Ovary (tissue), 9 donors: ENCODE data around the gene FXYD1. TPM values are rescaled to one million over a fixed set of nuclear protein-coding genes. Genes with fewer than 3 reads are reported as not detected.

Experiments used
- DNase-seq, 5 donors: peaks; one replicate each; pipeline ENCODE4 v3.0.0-alpha.2; 2019 to 2020
- H3K27ac ChIP-seq, 2 donors: fragments of 200-600 bp; one replicate each; pipeline versions ENCODE4 v1.5.1 to v1.8.0; 2019 to 2022
- H3K27me3 ChIP-seq: fragments of 200-600 bp; one replicate; pipeline ENCODE4 v1.8.0; 2022
- H3K36me3 ChIP-seq: fragments of 200-600 bp; sonication (generic); one replicate; pipeline ENCODE4 v1.5.1; 2019
- H3K4me1 ChIP-seq: one replicate; pipeline ENCODE4 v1.8.1; 2013; ENCODE audit warnings: mild to moderate bottlenecking, moderate library complexity; ENCODE audit not compliant: insufficient read depth
- H3K4me3 ChIP-seq: fragments of 200-600 bp; sonication (generic); one replicate; pipeline ENCODE4 v1.5.1; 2017
- H3K9me3 ChIP-seq, 2 donors: fragments of 200-600 bp in 1 of 2; sonication (generic) in 1 of 2; one replicate each; pipeline versions ENCODE4 v1.5.1 to v1.8.1; 2013 to 2019; ENCODE audit warnings: mild to moderate bottlenecking in 1 of 2, moderate library complexity in 1 of 2
- EP300 ChIP-seq: sonication (generic); formaldehyde crosslinking; IDR thresholded peaks from one replicate; pipeline ENCODE4 v1.6.1; 2017; ENCODE audit warnings: antibody characterized with exemption
- POLR2A ChIP-seq: fragments of 450-650 bp; IDR thresholded peaks from one replicate; pipeline ENCODE4 v1.6.1; 2017; ENCODE audit warnings: antibody characterized with exemption, mild to moderate bottlenecking, moderate library complexity
- WGBS, 3 donors: extraction: QIAGEN DNeasy Blood & Tissue Kit in 1 of 3; methylation state at CpG; one replicate each; pipeline versions ENCODE4 v1.1.5 to v1.1.7; 2013 to 2017; 5-methylcytosine and 5-hydroxymethylcytosine counted together
- intact Hi-C, 4 donors: fragments of 100-400 bp; cut with DNase I; formaldehyde crosslinking; loops; one replicate each; pipeline versions ENCODE4 v1.11.0 to v1.15.1; 2022 to 2023
- polyA plus RNA-seq, 2 donors: library from polyadenylated mRNA; stranded (reverse); fragments of 200-250 nt in 1 of 2; fragments of 350-450 nt in 1 of 2; fragmentation: Illumina TruSeq in 1 of 2; extraction: RNeasy Lipid Tissue Mini Kit (QIAGEN cat#74804) in 1 of 2; gene quantifications; one replicate each; pipeline ENCODE4 v1.2.3, GENCODE V29; 2013 to 2014
- total RNA-seq, 7 donors: library from RNA; depleted of rRNA in 2 of 7; stranded (reverse); fragments of >200 nt in 2 of 7; fragmentation: NEBNext Ultra II Directional in 3 of 7; extraction: Animal tissue kit (Norgen Biotek cat#: 25700) in 3 of 7; gene quantifications; one replicate each; pipeline versions ENCODE4 v1.1.0 to v1.2.4, GENCODE V29; 2016 to 2023
- TF ChIP-seq, protein P1 (sequence below), 3 donors: fragments of 450-650 bp in 2 of 3; fragments of 200-600 bp in 1 of 3; IDR thresholded peaks; one replicate each; pipeline versions ENCODE4 v1.5.1 to v1.8.0; 2016 to 2022; ENCODE audit warnings: antibody characterized with exemption in 3 of 3, mild to moderate bottlenecking in 1 of 3
- donor health status: DM: no; HTN: no; CAD: no; lungs with moderate emphysema.
- donor health status: DM: no; HTN: no; CAD: no.
- donor health status: Bipolar disorder and iron deficiency.
- donor health status: DM: yes; HTN: yes; CAD: no.
- donor health status: DM: no; HTN: no; CAD: no.
- donor health status: DM: yes; HTN: yes; CAD: no.

FXYD1 gene
- total and polyA plus RNA-seq, 9 donors, result 26.7 to 204 (median 95.8) TPM

GRCh38 chr19:35171730-35172129 lies 33.1 kb downstream of the FXYD1 start:
- no peak overlapping the region for H3K27ac ChIP-seq
- intact Hi-C loops, result no loop called here
- no peak for DNase-seq
- TF ChIP-seq POLR2A (no peak), EP300 (no peak)
- TF ChIP-seq, protein P1, sequence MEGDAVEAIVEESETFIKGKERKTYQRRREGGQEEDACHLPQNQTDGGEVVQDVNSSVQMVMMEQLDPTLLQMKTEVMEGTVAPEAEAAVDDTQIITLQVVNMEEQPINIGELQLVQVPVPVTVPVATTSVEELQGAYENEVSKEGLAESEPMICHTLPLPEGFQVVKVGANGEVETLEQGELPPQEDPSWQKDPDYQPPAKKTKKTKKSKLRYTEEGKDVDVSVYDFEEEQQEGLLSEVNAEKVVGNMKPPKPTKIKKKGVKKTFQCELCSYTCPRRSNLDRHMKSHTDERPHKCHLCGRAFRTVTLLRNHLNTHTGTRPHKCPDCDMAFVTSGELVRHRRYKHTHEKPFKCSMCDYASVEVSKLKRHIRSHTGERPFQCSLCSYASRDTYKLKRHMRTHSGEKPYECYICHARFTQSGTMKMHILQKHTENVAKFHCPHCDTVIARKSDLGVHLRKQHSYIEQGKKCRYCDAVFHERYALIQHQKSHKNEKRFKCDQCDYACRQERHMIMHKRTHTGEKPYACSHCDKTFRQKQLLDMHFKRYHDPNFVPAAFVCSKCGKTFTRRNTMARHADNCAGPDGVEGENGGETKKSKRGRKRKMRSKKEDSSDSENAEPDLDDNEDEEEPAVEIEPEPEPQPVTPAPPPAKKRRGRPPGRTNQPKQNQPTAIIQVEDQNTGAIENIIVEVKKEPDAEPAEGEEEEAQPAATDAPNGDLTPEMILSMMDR (IDR thresholded peaks at IDR 0.05), result no peak
- no peak overlapping the region for H3K4me3 ChIP-seq
- H3K4me1 ChIP-seq, result no peaks in the 10 kb centered on the region
- no peaks in the 10 kb centered on the region for H3K9me3 ChIP-seq
- no peaks in the 10 kb centered on the region for H3K27me3 ChIP-seq
- no peaks in the 10 kb centered on the region for H3K36me3 ChIP-seq
- WGBS, 3 donors, result 49 to 75% (median 50%) methylated on average over 3 of the region's 3 CpGs

DNA sequence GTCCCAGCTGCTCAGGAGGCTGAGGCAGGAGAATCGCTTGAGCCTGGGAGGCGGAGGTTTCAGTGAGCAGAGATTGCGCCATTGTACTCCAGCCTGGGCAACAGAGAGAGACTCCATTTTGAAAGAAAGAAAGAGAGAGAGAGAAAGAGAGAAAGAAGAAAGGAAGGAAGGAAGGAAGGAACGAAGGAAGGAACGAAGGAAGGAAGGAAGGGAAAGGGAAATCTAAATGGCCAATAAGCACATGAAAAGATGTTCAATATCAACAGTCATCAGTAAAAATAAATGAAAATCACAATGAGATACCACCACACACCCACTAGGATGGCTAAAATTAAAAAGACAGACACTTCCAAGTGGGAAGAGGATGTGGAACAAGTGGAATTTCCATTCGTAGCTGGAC lies 35.6 kb downstream of the FXYD1 start:
- Histone ChIP-seq H3K9me3 (no peaks in the 10 kb centered on the region), H3K36me3 (no peaks in the 10 kb centered on the region), H3K4me3 (no peak overlapping the region), H3K27ac (no peak overlapping the region), H3K27me3 (no peaks in the 10 kb centered on the region), H3K4me1 (no peaks in the 10 kb centered on the region)
- TF ChIP-seq, protein P1 (IDR thresholded peaks at IDR 0.05), result no peak
- TF ChIP-seq POLR2A, result no peak
- TF ChIP-seq EP300, result no peak
- no peak for DNase-seq
- intact Hi-C loops, result no loop called here
- WGBS, 3 donors, result 87 to 93% (median 87%) methylated on average over 6 of the region's 6 CpGs

DNA sequence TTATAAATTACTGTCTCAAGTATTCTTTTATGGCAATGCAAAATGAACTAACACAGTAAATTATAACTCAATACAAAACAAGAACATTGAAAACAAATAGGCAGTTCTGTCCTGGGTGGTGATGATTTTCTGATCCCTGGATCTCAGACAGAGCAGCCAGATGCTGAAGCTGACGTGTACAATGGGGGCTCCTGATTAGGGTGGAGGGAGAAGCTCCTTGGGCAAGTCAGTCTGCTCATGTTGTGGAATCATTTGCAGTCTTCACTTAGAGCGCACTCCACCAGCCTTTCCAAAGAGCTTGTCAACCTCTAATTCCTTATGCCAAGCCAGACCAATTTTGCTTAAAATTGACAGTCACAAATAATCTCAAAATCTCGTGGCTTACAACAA lies 37.6 kb downstream of the FXYD1 start:
- WGBS, 3 donors, result 52 to 59% (median 58%) methylated on average over 3 of the region's 3 CpGs
- Histone ChIP-seq H3K36me3 (no peaks in the 10 kb centered on the region), H3K4me1 (no peaks in the 10 kb centered on the region), H3K4me3 (no peak overlapping the region), H3K27me3 (no peaks in the 10 kb centered on the region), H3K9me3 (no peaks in the 10 kb centered on the region), H3K27ac (no peak overlapping the region)
- intact Hi-C loops, result no loop called here
- DNase-seq, result no peak
- TF ChIP-seq POLR2A, result no peak
- TF ChIP-seq EP300, result no peak
- TF ChIP-seq, protein P1 (IDR thresholded peaks at IDR 0.05), result no peak

- intact Hi-C loops, result no loop called here
- 70 to 76% (median 71%) methylated on average over 7 of the region's 7 CpGs for WGBS, 3 donors
- Histone ChIP-seq H3K4me1 (no peaks in the 10 kb centered on the region), H3K36me3 (no peaks in the 10 kb centered on the region), H3K4me3 (no peak overlapping the region), H3K27me3 (no peaks in the 10 kb centered on the region), H3K27ac (no peak overlapping the region), H3K9me3 (peaks cover 0 to 5% of the 10 kb centered on the region in 2 donors)
- TF ChIP-seq POLR2A (no peak), EP300 (no peak)
- TF ChIP-seq, protein P1 (IDR thresholded peaks at IDR 0.05), result no peak
- no peak for DNase-seq
These were observed 39.0 kb downstream of the FXYD1 start for GRCh38 chr19:35177377-35178274.
